ENCODE data around the gene DOCK9. TPM values are rescaled to one million over a fixed set of nuclear protein-coding genes. Genes with fewer than 3 reads are reported as not detected.

The DOCK9 gene
- total RNA-seq, 1 experiment from 2014 or later, result 30.5 TPM

- no peaks in the 10 kb centered on the region for H3K27me3 ChIP-seq (ENCODE audit: control insufficient read depth, insufficient read depth, low read length)
- DNase-seq (ENCODE audit: low read depth, low spot score) (no peak), ATAC-seq (no peak)
- no TSS peak for BruUV-seq (replicated peaks)
- no peaks in the 10 kb centered on the region; the same call in 1 of the 2 replicates for H3K4me1 ChIP-seq (ENCODE audit: control insufficient read depth, insufficient read depth, low read length)
- POLR2A ChIA-PET, result no interaction called here
- no peaks in the 10 kb centered on the region for H3K9me3 ChIP-seq (ENCODE audit: control insufficient read depth, insufficient read depth, low read depth, low read length)
- CTCF ChIA-PET, result no interaction called here
- intact Hi-C loops (cut with micrococcal nuclease; ENCODE audit: unreplicated experiment), result no loop called here
- TF ChIP-seq, protein P1, sequence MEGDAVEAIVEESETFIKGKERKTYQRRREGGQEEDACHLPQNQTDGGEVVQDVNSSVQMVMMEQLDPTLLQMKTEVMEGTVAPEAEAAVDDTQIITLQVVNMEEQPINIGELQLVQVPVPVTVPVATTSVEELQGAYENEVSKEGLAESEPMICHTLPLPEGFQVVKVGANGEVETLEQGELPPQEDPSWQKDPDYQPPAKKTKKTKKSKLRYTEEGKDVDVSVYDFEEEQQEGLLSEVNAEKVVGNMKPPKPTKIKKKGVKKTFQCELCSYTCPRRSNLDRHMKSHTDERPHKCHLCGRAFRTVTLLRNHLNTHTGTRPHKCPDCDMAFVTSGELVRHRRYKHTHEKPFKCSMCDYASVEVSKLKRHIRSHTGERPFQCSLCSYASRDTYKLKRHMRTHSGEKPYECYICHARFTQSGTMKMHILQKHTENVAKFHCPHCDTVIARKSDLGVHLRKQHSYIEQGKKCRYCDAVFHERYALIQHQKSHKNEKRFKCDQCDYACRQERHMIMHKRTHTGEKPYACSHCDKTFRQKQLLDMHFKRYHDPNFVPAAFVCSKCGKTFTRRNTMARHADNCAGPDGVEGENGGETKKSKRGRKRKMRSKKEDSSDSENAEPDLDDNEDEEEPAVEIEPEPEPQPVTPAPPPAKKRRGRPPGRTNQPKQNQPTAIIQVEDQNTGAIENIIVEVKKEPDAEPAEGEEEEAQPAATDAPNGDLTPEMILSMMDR (IDR thresholded peaks at IDR 0.05), result no peak
- TF ChIP-seq TCF7L2 (IDR thresholded peaks at IDR 0.05; ENCODE audit: low read depth, low read length), result no peak
- no peak for TF ChIP-seq REST (IDR thresholded peaks at IDR 0.05; ENCODE audit: insufficient read depth in 1 of 2, low read depth in 2 of 2, low read length in 1 of 2)
- no peak for TF ChIP-seq POLR2AphosphoS5 (IDR thresholded peaks at IDR 0.05; ENCODE audit: low read depth, low read length)
- no peak for TF ChIP-seq SIN3A (IDR thresholded peaks at IDR 0.05; ENCODE audit: borderline replicate concordance, insufficient read depth, low read depth, low read length)
- no peaks in the 10 kb centered on the region for H3K36me3 ChIP-seq (ENCODE audit: control insufficient read depth, insufficient read depth, low read length)
- no peak overlapping the region for H3K4me3 ChIP-seq (ENCODE audit: low read depth in 2 of 2, low read length in 2 of 2)
- in situ Hi-C loops (cut with HindIII; ENCODE audit: low pct_unique_long_range_greater_than_20kb, low sequenced_read_pairs), result no loop called here
- H3K27ac ChIP-seq (ENCODE audit: low read length), result no peak overlapping the region
These were observed 12.8 kb upstream of the DOCK9 start for GRCh38 chr13:98990701-98991100.

DNA sequence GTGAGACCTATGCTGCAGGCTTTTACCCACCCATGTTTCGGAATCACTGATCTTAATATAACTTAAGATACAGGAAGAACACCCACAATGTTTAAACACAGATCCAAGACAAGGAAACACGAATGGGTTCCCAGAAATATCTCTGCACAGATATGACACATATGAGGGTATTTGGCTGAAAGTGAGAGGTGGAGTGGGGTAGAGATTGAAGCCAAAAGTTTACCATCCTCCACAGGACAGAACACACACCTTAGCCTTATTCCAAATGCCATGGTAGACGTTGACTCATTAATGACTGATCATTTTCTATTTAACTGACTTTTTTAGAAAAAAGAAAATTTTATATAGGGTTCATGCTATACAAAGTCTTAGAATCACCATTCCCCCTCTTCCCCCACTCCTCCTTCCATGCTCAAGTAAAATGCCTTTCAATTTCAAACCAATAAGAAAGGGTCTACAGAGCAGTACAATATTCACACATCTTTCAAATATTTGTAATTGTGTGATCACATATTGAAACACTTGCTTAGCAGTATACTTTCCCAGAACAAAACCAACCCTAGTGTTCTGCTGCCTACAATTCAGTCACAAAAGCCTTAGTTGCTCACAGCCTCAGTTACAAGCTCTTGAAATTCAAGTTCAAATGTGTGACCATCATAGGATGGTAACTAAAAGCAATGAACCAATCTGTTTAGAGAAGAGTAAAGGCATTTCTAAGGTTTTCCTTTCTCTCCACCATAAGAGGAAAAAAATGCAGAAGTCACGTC is 11.8 kb upstream of the DOCK9 start:
- no TSS peak for BruUV-seq (replicated peaks)
- ChIA-PET POLR2A (no interaction called here), CTCF (no interaction called here)
- Histone ChIP-seq H3K27ac (ENCODE audit: low read length) (no peak overlapping the region), H3K4me3 (ENCODE audit: low read depth in 2 of 2, low read length in 2 of 2) (no peak overlapping the region), H3K9me3 (ENCODE audit: control insufficient read depth, insufficient read depth, low read depth, low read length) (no peaks in the 10 kb centered on the region), H3K27me3 (ENCODE audit: control insufficient read depth, insufficient read depth, low read length) (no peaks in the 10 kb centered on the region), H3K36me3 (ENCODE audit: control insufficient read depth, insufficient read depth, low read length) (no peaks in the 10 kb centered on the region), H3K4me1 (ENCODE audit: control insufficient read depth, insufficient read depth, low read length) (peaks cover under 1% of the 10 kb centered on the region)
- TF ChIP-seq REST (IDR thresholded peaks at IDR 0.05; ENCODE audit: insufficient read depth in 1 of 2, low read depth in 2 of 2, low read length in 1 of 2) (no peak), SIN3A (IDR thresholded peaks at IDR 0.05; ENCODE audit: borderline replicate concordance, insufficient read depth, low read depth, low read length) (no peak), TCF7L2 (IDR thresholded peaks at IDR 0.05; ENCODE audit: low read depth, low read length) (no peak), POLR2AphosphoS5 (IDR thresholded peaks at IDR 0.05; ENCODE audit: low read depth, low read length) (no peak)
- TF ChIP-seq, protein P1 (IDR thresholded peaks at IDR 0.05), result no peak
- in situ Hi-C loops (cut with HindIII; ENCODE audit: low pct_unique_long_range_greater_than_20kb, low sequenced_read_pairs), result no loop called here
- ATAC-seq (no peak), DNase-seq (ENCODE audit: low read depth, low spot score) (no peak)
- intact Hi-C loops (cut with micrococcal nuclease; ENCODE audit: unreplicated experiment), result no loop called here

Measured in Panc1 (cell line).